Measurements from ENCODE around the gene NRXN3.

The NRXN3 gene

DNA sequence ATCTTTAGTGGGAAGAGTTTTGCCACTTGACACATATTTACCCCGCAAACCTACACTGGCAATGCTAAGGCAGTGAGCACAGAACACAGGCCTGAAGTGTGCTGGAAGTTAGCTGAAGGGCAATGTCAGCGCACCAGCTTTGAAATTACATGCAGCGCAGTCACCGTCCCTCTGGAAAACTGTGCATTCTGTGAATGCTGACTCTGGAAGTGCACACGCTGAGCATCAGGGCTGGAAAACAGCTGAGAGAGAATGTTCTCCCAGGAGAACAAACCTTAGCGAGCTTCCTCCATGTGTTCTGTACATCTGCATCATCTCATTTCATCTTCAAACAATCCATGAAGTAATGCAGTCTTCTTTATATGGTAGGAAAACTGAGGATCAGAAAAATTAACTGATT lies 448.2 kb downstream of the NRXN3 start:
- TF ChIP-seq L3MBTL2 (conservative IDR thresholded peaks at IDR 0.05) (no peak), NFRKB (IDR thresholded peaks at IDR 0.05) (no peak), FOXM1 (IDR thresholded peaks at IDR 0.05; ENCODE audit: borderline replicate concordance) (no peak), SP1 (IDR thresholded peaks at IDR 0.05) (no peak), CTBP1 (IDR thresholded peaks at IDR 0.05; ENCODE audit: borderline replicate concordance) (no peak), FOXA1 (IDR thresholded peaks at IDR 0.05) (no peak), SUZ12 (IDR thresholded peaks at IDR 0.05) (no peak), HDGF (IDR thresholded peaks at IDR 0.05; ENCODE audit: borderline replicate concordance) (no peak), FOXK2 (IDR thresholded peaks at IDR 0.05) (no peak), LEF1 (IDR thresholded peaks at IDR 0.05; ENCODE audit: borderline replicate concordance) (no peak)
- TF ChIP-seq, protein P1, sequence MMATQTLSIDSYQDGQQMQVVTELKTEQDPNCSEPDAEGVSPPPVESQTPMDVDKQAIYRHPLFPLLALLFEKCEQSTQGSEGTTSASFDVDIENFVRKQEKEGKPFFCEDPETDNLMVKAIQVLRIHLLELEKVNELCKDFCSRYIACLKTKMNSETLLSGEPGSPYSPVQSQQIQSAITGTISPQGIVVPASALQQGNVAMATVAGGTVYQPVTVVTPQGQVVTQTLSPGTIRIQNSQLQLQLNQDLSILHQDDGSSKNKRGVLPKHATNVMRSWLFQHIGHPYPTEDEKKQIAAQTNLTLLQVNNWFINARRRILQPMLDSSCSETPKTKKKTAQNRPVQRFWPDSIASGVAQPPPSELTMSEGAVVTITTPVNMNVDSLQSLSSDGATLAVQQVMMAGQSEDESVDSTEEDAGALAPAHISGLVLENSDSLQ (IDR thresholded peaks at IDR 0.05): no peak
- no peak for DNase-seq (ENCODE audit: extremely low spot score)
- POLR2A ChIA-PET: no interaction called here
- CTCF ChIA-PET: no interaction called here

DNA sequence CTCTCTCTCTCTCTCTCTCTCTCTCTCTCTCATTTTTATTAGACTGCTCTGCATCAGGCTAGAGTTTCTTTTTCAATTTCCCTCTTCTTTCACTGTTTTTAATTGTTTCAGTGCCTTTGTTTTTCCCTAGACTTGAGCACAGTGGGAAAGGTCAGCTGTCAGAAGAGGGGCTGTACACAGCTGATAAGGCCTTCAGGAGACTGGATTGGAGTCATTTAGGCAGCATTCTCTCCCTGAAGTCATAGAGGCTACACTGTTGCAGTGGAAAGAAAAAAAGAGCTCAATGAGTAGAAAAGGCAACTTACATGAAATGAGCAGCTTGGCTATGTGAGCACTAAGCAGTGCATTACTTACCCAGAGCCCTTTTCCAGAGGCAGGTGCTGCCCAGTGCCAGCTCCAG lies 456.9 kb downstream of the NRXN3 start:
- DNase-seq (ENCODE audit: extremely low spot score): no peak
- ChIA-PET POLR2A (no interaction called here), CTCF (no interaction called here)
- TF ChIP-seq ZNF384 (IDR thresholded peaks at IDR 0.05) (no peak), SUZ12 (IDR thresholded peaks at IDR 0.05) (no peak), ELF4 (IDR thresholded peaks at IDR 0.05) (no peak), CTBP1 (IDR thresholded peaks at IDR 0.05; ENCODE audit: borderline replicate concordance) (no peak), HDGF (IDR thresholded peaks at IDR 0.05; ENCODE audit: borderline replicate concordance) (no peak), FOXA1 (IDR thresholded peaks at IDR 0.05) (no peak), BHLHE40 (IDR thresholded peaks at IDR 0.05; ENCODE audit: borderline replicate concordance) (no peak), SP1 (IDR thresholded peaks at IDR 0.05) (no peak), ARNT (IDR thresholded peaks at IDR 0.05) (no peak), NFRKB (IDR thresholded peaks at IDR 0.05) (no peak)

DNA sequence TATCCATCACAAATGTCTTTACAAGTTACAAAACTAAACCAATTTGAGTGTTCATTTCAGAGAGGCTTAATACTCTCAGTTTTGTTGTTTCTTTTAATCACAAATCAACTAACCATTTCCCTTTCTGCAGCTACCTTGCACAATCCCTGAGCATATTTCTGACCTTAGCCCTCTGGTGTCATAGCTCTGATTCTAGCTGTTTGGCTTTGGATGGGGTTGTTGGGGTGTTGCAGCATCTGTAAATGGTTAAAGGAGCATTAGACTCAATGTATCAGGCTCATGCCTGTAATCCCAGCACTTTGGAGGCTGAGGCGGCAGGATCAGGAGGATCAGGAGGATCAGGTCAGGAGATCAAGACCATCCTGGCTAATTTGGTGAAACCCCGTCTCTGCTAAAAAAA lies 461.4 kb downstream of the NRXN3 start:
- no peak for TF ChIP-seq ARNT (IDR thresholded peaks at IDR 0.05)
- TF ChIP-seq SP1 (IDR thresholded peaks at IDR 0.05): no peak
- TF ChIP-seq L3MBTL2 (conservative IDR thresholded peaks at IDR 0.05): no peak
- TF ChIP-seq ELF4 (IDR thresholded peaks at IDR 0.05): no peak
- no peak for TF ChIP-seq HDGF (IDR thresholded peaks at IDR 0.05; ENCODE audit: borderline replicate concordance)
- no peak for TF ChIP-seq FOXA1 (IDR thresholded peaks at IDR 0.05)
- no peak for TF ChIP-seq CTBP1 (IDR thresholded peaks at IDR 0.05; ENCODE audit: borderline replicate concordance)
- no peak for TF ChIP-seq ZNF384 (IDR thresholded peaks at IDR 0.05)
- no peak for TF ChIP-seq FOXM1 (IDR thresholded peaks at IDR 0.05; ENCODE audit: borderline replicate concordance)
- CTCF ChIA-PET: no interaction called here
- no peak for DNase-seq (ENCODE audit: extremely low spot score)
- POLR2A ChIA-PET: no interaction called here

DNA sequence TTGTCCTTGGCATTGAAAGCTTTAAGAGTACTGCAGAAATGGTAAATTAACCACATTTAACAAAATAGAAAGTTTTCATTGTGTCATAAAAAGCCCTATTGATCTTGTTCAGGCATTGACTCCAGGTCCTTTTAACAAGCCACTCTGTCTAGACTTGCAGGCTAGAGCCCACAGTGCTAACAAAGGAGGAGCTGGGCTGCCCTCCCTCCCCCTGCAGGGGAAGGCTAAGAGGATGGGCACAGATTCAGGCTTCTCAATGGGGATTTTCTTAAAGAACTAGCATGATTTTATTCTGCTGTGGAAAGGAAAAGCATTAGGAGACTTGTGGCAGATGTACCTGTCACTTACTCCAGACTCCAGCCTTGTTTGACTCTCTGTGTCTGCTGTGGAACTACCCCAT lies 463.6 kb downstream of the NRXN3 start:
- DNase-seq (ENCODE audit: extremely low spot score): no peak
- CTCF ChIA-PET: no interaction called here
- POLR2A ChIA-PET: no interaction called here
- TF ChIP-seq ELF4 (IDR thresholded peaks at IDR 0.05): no peak
- no peak for TF ChIP-seq LEF1 (IDR thresholded peaks at IDR 0.05; ENCODE audit: borderline replicate concordance)
- TF ChIP-seq BHLHE40 (IDR thresholded peaks at IDR 0.05; ENCODE audit: borderline replicate concordance): no peak
- TF ChIP-seq, protein P1 (IDR thresholded peaks at IDR 0.05): no peak
- TF ChIP-seq FOXK2 (IDR thresholded peaks at IDR 0.05): no peak
- no peak for TF ChIP-seq TARDBP (IDR thresholded peaks at IDR 0.05)
- no peak for TF ChIP-seq FOXM1 (IDR thresholded peaks at IDR 0.05; ENCODE audit: borderline replicate concordance)
- TF ChIP-seq ZNF384 (IDR thresholded peaks at IDR 0.05): no peak
- TF ChIP-seq ARNT (IDR thresholded peaks at IDR 0.05): no peak
- no peak for TF ChIP-seq CTBP1 (IDR thresholded peaks at IDR 0.05; ENCODE audit: borderline replicate concordance)
- no peak for TF ChIP-seq SP1 (IDR thresholded peaks at IDR 0.05)

DNA sequence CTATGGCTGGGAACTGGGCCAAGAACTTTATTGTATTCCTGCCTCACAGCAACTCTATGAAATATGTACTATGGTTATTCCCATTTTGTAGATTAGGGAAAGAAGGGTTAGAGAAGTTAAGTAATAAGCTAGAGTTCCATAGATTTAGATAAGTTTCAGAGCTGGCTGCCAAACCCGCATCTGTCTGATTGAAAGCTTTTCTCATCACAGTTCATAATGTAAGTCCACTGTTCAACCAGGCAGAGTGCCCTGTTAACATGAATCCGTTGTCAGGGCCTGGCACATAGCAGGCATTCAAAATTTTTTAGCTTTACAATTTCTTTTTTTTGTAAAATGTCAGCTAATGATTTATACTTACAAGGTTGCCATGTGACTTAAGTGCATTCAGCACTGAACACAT lies 467.3 kb downstream of the NRXN3 start:
- ChIA-PET POLR2A (no interaction called here), CTCF (no interaction called here)
- no peak for TF ChIP-seq ARNT (IDR thresholded peaks at IDR 0.05)
- no peak for TF ChIP-seq L3MBTL2 (conservative IDR thresholded peaks at IDR 0.05)
- no peak for DNase-seq (ENCODE audit: extremely low spot score)

DNA sequence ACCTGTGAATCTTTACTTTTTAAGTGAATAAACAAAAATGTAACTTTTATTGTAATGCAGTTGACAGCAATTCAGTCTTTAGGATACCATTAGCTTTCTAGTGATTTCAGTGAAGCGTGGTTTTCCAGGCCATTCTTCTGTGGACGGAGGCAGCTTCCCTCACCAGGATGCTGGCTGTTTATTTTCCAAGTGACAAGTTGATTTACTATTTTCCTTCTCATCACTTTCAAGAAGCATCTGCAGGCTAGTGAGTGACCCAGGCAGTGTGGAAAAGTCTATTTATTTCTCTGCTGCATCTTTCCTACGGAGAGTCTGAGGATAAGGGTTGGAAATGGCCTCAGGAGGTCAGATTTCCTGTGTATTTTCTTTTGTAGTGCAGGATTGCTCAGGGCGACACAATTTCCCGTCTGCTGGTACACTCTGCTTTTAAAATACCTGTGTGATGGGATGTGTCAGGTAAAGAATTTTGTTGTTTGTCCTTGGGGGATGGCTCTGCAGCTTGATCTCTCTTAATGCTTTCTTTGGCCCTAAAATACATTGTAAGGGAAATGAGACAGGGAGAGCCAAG lies 467.8 kb downstream of the NRXN3 start:
- TF ChIP-seq, protein P1 (IDR thresholded peaks at IDR 0.05): no peak
- TF ChIP-seq ARNT (IDR thresholded peaks at IDR 0.05) (no peak), SP1 (IDR thresholded peaks at IDR 0.05) (no peak), L3MBTL2 (conservative IDR thresholded peaks at IDR 0.05) (no peak), FOXK2 (IDR thresholded peaks at IDR 0.05) (no peak), NFRKB (IDR thresholded peaks at IDR 0.05) (no peak), HDGF (IDR thresholded peaks at IDR 0.05; ENCODE audit: borderline replicate concordance) (no peak), FOXM1 (IDR thresholded peaks at IDR 0.05; ENCODE audit: borderline replicate concordance) (no peak), SUZ12 (IDR thresholded peaks at IDR 0.05) (no peak)
- ChIA-PET CTCF (no interaction called here), POLR2A (no interaction called here)
- DNase-seq (ENCODE audit: extremely low spot score): no peak

DNA sequence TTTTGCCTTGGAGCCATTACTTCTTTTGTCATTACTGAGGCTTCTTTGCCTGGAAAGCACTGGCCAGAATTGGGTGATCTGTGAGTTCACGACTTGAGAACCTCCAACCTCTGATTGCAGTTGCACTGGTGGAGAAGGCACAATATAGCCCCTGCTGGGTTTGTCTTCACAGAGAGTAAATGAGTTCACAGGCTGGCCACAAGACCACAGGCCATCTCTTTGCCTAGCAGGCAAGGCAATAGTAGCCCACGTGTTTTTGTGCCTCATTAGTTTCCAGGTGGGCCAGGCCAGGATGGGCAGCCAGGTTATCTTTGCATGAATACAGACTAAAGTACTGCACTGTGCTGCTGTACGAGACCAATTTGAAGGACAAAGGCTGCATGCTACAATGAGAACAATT lies 468.8 kb downstream of the NRXN3 start:
- ChIA-PET CTCF (no interaction called here), POLR2A (no interaction called here)
- TF ChIP-seq FOXK2 (IDR thresholded peaks at IDR 0.05): no peak
- no peak for TF ChIP-seq ELF4 (IDR thresholded peaks at IDR 0.05)
- TF ChIP-seq NFRKB (IDR thresholded peaks at IDR 0.05): no peak
- TF ChIP-seq FOXA1 (IDR thresholded peaks at IDR 0.05): no peak
- no peak for TF ChIP-seq FOXM1 (IDR thresholded peaks at IDR 0.05; ENCODE audit: borderline replicate concordance)
- TF ChIP-seq HDGF (IDR thresholded peaks at IDR 0.05; ENCODE audit: borderline replicate concordance): no peak
- no peak for TF ChIP-seq LEF1 (IDR thresholded peaks at IDR 0.05; ENCODE audit: borderline replicate concordance)
- no peak for TF ChIP-seq TARDBP (IDR thresholded peaks at IDR 0.05)
- no peak for TF ChIP-seq SP1 (IDR thresholded peaks at IDR 0.05)
- TF ChIP-seq SUZ12 (IDR thresholded peaks at IDR 0.05): no peak
- TF ChIP-seq, protein P1 (IDR thresholded peaks at IDR 0.05): no peak
- no peak for TF ChIP-seq L3MBTL2 (conservative IDR thresholded peaks at IDR 0.05)
- TF ChIP-seq ZNF384 (IDR thresholded peaks at IDR 0.05): no peak
- DNase-seq (ENCODE audit: extremely low spot score): no peak

Measured in HEK293T (cell line).